Muscle layer of duodenum (tissue), 2 donors: ENCODE measurements around the gene MAT2A.
"Not testable (repeated sequence)": the region's sequence is repeated elsewhere in the genome, so short reads cannot be mapped to it uniquely, and the experiment has no call there.

Experiments
- H3K27ac ChIP-seq: one replicate; pipeline ENCODE4 v1.7.0; 2013; ENCODE audit warnings: mild to moderate bottlenecking, low read length
- H3K27me3 ChIP-seq: one replicate; pipeline ENCODE4 v1.7.0; 2013; ENCODE audit warnings: low read depth, mild to moderate bottlenecking, control low read depth, low read length
- H3K36me3 ChIP-seq, 2 donors: one replicate each; pipeline ENCODE4 v1.7.0; 2013; ENCODE audit warnings: low read length in 2 of 2, control low read depth in 1 of 2, mild to moderate bottlenecking in 1 of 2; ENCODE audit not compliant: insufficient read depth in 2 of 2, control insufficient read depth in 1 of 2
- H3K4me1 ChIP-seq, 2 donors: one replicate each; pipeline ENCODE4 v1.7.0; 2013; ENCODE audit warnings: low read length in 2 of 2, mild to moderate bottlenecking in 2 of 2, control low read depth in 1 of 2, moderate library complexity in 1 of 2; ENCODE audit not compliant: insufficient read depth in 2 of 2, control insufficient read depth in 1 of 2
- H3K4me3 ChIP-seq, 2 donors: one replicate each; pipeline ENCODE4 v1.7.0; 2013; ENCODE audit warnings: low read length in 2 of 2, low read depth in 1 of 2, mild to moderate bottlenecking in 1 of 2
- H3K9me3 ChIP-seq, 2 donors: one replicate each; pipeline ENCODE4 v1.7.0; 2013; ENCODE audit warnings: low read length in 2 of 2, control low read depth in 1 of 2, mild to moderate bottlenecking in 1 of 2; ENCODE audit not compliant: control insufficient read depth in 1 of 2
- donor health status: healthy.

MAT2A gene

GRCh38 chr2:85549826-85550225, 10.9 kb downstream of the MAT2A start:
- H3K4me3 ChIP-seq, result no peak overlapping the region
- H3K9me3 ChIP-seq, result no peaks in the 10 kb centered on the region
- peaks cover 52 to 61% of the 10 kb centered on the region in 2 donors for H3K36me3 ChIP-seq
- no peaks in the 10 kb centered on the region for H3K27me3 ChIP-seq
- peak overlapping the region; percentile 28 for H3K27ac ChIP-seq
- H3K4me1 ChIP-seq, result peaks cover 0 to 7% of the 10 kb centered on the region in 2 donors

DNA sequence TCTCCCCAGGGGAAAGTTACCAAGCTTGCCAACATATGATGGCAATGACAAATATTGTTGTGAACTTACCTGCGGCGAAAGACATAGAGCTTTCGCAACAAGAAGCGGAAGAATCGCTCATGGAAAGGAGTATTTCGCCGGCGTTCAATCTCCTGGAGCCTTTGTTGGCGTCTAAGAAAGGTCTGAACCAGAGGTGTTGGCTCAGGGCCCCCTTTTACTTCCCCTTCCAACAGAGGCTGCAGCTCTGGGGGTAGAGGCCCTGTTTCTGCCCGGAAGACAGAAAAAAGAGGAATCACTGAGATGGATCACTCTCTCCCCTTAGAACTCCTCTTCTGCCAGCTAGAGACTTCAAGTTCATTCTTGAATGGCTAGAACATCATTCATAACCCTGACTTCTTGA, 11.5 kb downstream of the MAT2A start:
- H3K9me3 ChIP-seq, result no peaks in the 10 kb centered on the region
- peak overlapping the region; percentile 28 for H3K27ac ChIP-seq
- H3K4me1 ChIP-seq, result peaks cover 0 to 7% of the 10 kb centered on the region in 2 donors
- H3K4me3 ChIP-seq, result no peak overlapping the region
- no peaks in the 10 kb centered on the region for H3K27me3 ChIP-seq
- H3K36me3 ChIP-seq, result peaks cover 51 to 61% of the 10 kb centered on the region in 2 donors

DNA sequence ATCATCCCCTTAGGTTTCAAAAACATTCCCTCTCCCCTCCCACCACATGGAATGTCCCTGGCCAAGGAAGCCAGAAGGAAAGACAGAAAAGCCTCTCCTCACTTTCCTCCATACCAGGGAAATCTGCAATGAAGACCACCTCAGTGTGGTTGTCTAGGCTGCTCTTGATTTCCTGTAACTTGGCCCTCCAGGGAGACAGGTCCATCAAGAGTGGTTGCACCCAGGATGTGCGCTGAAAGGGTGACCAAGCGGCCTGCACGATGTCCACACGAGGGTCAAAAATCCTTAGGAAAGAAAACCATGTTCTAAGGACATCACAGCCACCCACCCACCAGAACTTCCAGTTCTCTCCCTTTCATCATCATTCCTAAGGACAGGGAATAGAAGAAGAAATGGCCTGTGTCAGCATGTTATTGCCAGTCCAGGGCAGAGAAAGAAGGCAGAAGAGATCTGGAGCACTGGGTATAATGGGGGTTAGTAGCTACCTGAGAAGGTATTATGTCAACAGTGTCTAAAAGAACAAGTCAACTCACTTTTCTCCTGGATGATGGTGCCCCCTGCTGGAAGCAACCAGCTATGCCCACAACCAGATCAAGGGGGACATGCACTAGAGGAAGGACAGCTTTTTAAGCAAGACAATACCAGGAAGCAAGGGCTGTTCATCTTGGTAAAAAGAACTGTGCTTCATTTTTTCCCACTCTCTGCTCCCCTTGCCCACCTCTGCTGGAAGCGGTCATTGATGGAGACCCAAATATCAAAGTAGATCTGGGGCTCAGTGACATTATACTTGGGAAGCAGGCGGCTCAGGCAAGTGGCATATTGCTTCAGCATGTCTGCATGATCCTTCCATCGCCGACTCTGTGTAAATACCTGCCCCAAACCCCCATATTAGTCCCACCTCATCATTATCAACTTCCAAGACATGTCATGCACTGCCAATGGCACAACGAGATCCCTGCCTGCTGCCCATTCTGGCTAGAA, 13.0 kb downstream of the MAT2A start:
- Histone ChIP-seq H3K9me3 (no peaks in the 10 kb centered on the region), H3K27me3 (no peaks in the 10 kb centered on the region), H3K4me3 (no peak overlapping the region), H3K4me1 (peaks cover 0 to 7% of the 10 kb centered on the region in 2 donors), H3K36me3 (peaks cover 58 to 61% of the 10 kb centered on the region in 2 donors), H3K27ac (no peak overlapping the region)

- no peaks in the 10 kb centered on the region for H3K27me3 ChIP-seq
- H3K4me1 ChIP-seq, result peaks cover 0 to 7% of the 10 kb centered on the region in 2 donors
- peaks cover 61 to 63% of the 10 kb centered on the region in 2 donors for H3K36me3 ChIP-seq
- no peak overlapping the region for H3K4me3 ChIP-seq
- no peaks in the 10 kb centered on the region for H3K9me3 ChIP-seq
- no peak overlapping the region for H3K27ac ChIP-seq
Measured at GRCh38 chr2:85553184-85553583, 14.2 kb downstream of the MAT2A start.

- no peaks in the 10 kb centered on the region for H3K27me3 ChIP-seq
- H3K9me3 ChIP-seq, result no peaks in the 10 kb centered on the region
- H3K27ac ChIP-seq, result no peak overlapping the region
- peaks cover 3 to 13% of the 10 kb centered on the region in 2 donors for H3K4me1 ChIP-seq
- H3K36me3 ChIP-seq, result peaks cover 59 to 61% of the 10 kb centered on the region in 2 donors
- no peak overlapping the region for H3K4me3 ChIP-seq
Measured at GRCh38 chr2:85554980-85555612, 16.1 kb downstream of the MAT2A start.

GRCh38 chr2:85557130-85557529, 18.2 kb downstream of the MAT2A start:
- no peaks in the 10 kb centered on the region for H3K9me3 ChIP-seq
- H3K27me3 ChIP-seq, result no peaks in the 10 kb centered on the region
- peaks cover 3 to 16% of the 10 kb centered on the region in 2 donors for H3K4me1 ChIP-seq
- H3K27ac ChIP-seq, result no peak overlapping the region
- no peak overlapping the region for H3K4me3 ChIP-seq
- peaks cover 40 to 42% of the 10 kb centered on the region in 2 donors for H3K36me3 ChIP-seq

GRCh38 chr2:85558160-85558559, 19.2 kb downstream of the MAT2A start:
- Histone ChIP-seq H3K4me1 (peaks cover 3 to 14% of the 10 kb centered on the region in 2 donors), H3K9me3 (no peaks in the 10 kb centered on the region), H3K27me3 (no peaks in the 10 kb centered on the region), H3K36me3 (peaks cover 30 to 32% of the 10 kb centered on the region in 2 donors), H3K4me3 (no peak overlapping the region), H3K27ac (no peak overlapping the region)

DNA sequence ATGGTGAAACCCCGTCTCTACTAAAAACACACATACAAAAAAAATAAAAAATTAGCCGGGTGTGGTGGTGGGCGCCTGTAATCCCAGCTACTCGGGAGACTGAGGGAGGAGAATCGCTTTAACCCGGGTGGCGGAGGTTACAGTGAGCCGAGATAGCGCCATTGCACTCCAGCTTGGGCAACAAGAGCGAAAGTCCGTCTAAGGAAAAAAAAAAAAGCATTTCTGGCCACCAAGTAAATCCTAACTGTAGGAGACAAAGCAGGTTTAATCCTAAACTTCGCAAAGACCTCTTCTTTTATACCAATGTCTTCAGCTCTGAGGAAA, 21.4 kb downstream of the MAT2A start:
- Histone ChIP-seq H3K36me3 (peaks cover 11 to 20% of the 10 kb centered on the region in 2 donors), H3K4me3 (peak overlapping the region; percentile 87 to 95), H3K4me1 (peaks cover 3 to 14% of the 10 kb centered on the region in 2 donors)
- not testable (repeated sequence) for H3K9me3 ChIP-seq, H3K27me3 ChIP-seq, H3K27ac ChIP-seq

GRCh38 chr2:85560812-85561279, 21.9 kb downstream of the MAT2A start:
- H3K9me3 ChIP-seq, result no peaks in the 10 kb centered on the region
- peaks cover 3 to 14% of the 10 kb centered on the region in 2 donors for H3K4me1 ChIP-seq
- H3K4me3 ChIP-seq, result peak overlapping the region; percentile 87 to 95
- no peaks in the 10 kb centered on the region for H3K27me3 ChIP-seq
- peaks cover 8 to 18% of the 10 kb centered on the region in 2 donors for H3K36me3 ChIP-seq
- no peak overlapping the region for H3K27ac ChIP-seq

DNA sequence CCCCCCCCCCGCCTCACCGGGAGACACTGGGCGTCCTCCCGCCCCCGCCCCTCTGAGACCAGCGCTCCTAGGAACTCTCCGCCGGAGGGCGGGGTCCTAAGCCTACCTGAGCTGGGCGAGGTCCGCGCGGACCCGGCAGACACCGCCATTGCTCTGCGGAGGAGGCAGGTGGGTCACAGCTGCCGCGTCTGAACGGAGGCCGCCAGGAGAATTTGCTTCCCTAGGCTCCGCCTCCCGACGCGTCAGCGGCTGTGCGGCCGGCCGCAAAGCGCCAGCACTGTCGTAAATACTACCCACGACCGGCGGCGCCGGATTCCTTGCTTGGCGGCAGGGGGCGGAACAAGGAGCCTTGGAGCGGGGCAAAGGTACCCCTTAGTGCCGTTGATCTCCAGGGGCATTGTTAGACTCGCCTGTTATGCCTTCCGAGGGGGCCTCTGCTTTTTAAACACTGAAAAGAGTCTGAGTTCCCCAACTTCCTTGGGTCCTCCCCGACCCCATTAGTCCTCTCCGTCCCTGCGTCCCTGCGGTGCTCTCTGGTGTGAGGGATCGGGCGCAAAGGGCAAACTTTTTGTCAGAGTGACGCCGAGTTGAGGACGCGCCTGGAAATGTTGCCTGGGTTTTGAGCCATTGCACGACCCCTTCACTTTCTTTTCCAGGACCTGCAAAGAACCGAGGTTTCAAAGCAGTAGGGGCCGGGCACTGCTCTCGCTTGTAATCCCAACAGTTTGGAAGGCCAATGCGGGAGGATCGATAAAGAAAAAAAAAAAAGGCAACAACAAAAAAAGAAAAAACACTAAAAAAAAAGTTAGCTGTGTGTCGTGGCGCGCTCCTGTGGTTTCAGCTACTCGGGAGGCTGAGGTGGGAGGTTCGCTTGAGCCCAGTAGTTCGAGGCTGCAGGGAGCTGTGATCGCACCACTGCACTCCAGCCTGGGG, 22.6 kb downstream of the MAT2A start, which contains the start of gene GGCX:
TSS of gene GGCX (minus strand) at position 214 of the 933 bp plus-strand sequence. CDS start at position 149, 65 bp downstream.
- no peaks in the 10 kb centered on the region for H3K27me3 ChIP-seq
- peak within 1 kb of the TSS; percentile 87 to 95 for H3K4me3 ChIP-seq
- peak within 1 kb of the TSS; percentile 86 for H3K27ac ChIP-seq
- peaks cover 4 to 11% of the 10 kb centered on the region in 2 donors for H3K36me3 ChIP-seq
- H3K9me3 ChIP-seq, result no peaks in the 10 kb centered on the region
- H3K4me1 ChIP-seq, result peaks cover 3 to 14% of the 10 kb centered on the region in 2 donors
